NCI-H524 (cell line): ENCODE results near the gene OLFML2A.
"Not testable (repeated sequence)": the region's sequence is repeated elsewhere in the genome, so short reads cannot be mapped to it uniquely, and the experiment has no call there.

Source experiments
- DNase-seq, 2 experiments: peaks; one replicate each; lab custom pipeline; 2025; lab: John Stamatoyannopoulos, UW

OLFML2A gene

GRCh38 chr9:124828489-124829333 lies 51.8 kb downstream of the OLFML2A start:
- DNase-seq, result no peak

GRCh38 chr9:124829334-124829669 lies 52.4 kb downstream of the OLFML2A start:
- DNase-seq, result no peak

DNA sequence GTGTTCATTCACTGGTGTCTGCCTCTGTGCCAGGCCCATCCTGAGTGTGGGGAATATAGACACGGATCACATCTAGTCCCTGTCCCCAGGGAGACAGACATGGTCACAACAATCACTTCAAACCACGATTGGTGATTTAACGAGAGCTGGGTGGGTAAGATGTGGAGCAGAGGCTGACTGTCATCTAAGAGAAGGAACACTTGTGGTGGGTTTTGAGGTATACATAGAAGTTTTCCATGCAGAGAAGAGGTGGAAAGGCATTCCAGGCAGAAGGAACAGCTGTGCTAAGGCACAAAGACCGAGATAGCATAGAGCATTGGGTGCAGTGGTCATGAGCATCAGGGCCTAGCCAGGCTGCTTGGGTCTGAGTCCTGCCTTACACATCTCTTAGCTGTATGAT lies 53.7 kb downstream of the OLFML2A start:
- no peak for DNase-seq

DNA sequence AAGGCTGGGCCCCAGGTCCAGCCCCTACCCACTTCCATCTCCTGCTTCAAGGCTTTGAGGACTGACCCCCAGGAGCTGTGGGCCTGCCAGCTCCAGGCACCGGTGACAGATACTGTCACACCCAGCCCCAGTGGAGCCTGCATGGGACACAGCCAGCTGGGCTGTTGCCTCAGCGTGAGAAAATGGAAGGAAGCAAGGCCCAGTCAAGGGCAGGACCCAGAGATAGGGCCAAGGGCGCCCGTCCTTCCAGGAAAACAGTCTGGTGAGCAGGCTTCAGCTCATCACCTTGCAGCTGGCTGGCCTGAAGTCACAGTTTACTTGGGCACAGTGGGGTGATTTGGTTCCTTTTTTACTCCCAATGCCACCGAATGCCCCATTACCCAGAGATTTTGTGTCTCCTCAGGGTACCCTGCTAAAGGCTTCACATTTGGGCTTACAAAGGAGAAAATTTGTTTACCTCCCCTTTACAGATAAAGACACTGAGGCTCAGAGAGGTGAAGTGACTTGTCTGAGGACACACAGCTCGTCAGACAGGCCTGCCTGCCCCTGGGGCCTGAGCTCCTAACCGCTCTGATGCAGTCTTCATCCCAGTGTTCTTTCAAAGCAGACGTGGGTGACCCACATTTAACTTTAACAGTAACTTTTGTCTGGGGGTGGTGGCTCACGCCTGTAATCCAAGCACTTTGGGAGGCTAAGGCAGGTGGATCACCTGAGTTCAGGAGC lies 54.9 kb downstream of the OLFML2A start:
- no peak for DNase-seq

DNA sequence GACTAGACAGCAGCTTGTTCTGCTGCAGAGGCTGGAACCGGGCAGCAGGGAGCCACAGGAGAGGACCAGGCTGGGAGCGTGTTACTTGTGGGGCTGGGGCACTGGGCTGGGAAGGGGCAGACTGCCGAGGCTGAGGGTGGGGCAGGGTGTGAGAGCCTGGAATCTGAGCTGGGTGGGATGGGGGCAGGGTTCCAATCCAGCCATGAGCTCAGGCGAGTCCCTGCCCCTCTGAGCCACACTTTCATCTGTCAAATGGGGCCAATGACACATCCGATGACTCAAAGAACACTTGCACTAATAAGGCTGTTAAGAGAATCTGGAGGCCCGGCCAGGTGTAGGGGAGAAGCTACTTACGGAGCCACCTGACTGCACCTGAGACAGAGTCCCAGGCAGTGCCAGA lies 57.7 kb downstream of the OLFML2A start:
- DNase-seq, result peak in 1 of 2 experiments; percentile 52

DNA sequence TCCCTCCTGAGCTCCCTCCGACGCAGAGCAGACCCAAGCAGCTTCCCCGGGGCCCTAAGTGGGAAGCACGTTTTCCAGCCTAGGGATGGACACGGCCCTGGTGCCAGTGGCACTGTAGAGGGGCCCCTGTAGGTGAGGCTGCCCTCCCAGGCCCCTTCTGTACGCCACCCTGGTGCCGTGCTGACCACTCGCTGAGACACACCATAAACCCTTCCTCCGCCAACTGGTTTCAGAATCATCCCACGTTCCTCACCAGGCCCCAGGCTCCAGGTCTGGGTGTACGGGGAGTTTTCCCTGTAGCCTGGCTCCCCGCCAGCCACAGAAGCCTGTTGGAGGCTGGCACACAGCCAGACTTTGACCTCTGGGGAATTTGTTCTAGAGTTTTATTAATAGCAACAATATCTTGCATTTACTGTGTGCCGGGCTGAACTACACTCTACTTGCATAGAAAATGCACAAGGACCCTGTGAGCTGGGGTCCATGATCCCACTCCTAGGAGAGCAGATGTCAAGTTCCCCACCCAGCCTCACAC lies 58.2 kb downstream of the OLFML2A start:
- DNase-seq, result peak; percentile 85 to 95

- not testable (repeated sequence) for DNase-seq
Measured at GRCh38 chr9:124838132-124838531, 61.2 kb downstream of the OLFML2A start.

DNA sequence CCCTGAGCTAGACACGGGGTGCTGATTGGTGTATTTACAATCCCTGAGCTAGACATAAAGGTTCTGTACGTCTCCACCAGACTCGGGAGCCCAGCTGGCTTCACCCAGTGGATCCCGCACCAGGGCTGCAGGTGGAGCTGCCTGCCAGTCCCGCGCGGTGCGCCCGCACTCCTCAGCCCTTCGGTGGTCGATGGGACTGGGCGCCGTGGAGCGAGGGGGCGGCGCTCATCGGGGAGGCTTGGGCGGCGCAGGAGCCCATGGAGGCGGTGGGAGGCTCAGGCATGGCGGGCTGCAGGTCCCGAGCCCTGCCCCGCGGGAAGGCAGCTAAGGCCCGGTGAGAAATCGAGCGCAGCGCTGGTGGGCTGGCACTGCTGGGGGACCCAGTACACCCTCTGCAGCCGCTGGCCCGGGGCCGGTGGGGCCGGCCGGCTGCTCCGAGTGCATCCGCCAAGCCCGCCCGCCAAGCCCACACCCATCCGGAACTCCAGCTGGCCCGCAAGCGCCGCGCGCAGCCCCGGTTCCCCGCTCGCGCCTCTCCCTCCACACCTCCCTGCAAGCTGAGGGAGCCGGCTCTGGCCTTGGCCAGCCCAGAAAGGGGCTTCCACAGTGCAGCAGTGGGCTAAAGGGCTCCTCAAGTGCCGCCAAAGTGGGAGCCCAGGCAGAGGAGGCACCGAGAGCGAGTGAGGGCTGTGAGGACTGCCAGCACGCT lies 61.8 kb downstream of the OLFML2A start:
- DNase-seq, result not testable (repeated sequence)

GRCh38 chr9:124839612-124840299 lies 62.8 kb downstream of the OLFML2A start:
- DNase-seq, result peak in 1 of 2 experiments; percentile 46

- DNase-seq, result peak; percentile 73 to 90
Measured at GRCh38 chr9:124840300-124840833, 63.4 kb downstream of the OLFML2A start.

- DNase-seq, result no peak
Measured at GRCh38 chr9:124841075-124841821, 64.3 kb downstream of the OLFML2A start.

DNA sequence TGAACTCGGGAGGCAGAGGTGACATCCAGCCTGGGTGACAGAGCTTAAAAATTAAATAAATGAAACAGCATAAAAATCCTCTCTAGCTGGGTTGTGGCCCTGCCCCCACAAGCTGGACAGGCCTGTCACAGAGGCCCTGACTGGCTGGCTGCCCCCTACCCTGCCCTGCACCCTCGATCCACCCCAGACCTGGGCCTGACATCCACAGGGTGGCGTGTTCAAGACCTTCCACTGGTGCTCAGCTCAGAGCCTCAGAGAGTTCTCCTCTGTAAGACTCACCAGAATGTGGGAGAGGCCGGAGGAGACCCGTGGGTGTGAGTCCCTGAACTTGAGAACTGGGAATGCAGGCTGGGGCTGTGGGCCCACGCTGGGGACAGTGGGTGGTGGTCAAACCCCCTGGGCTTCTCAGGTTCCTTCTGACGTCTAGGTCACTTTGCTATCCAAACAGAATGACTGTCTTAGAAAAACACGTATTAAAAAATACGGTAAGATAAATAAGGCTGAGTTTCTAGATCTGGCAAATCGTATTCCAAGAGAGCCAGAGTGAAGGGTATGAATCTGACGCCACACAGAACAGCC lies 66.6 kb downstream of the OLFML2A start:
- DNase-seq, result no peak

DNA sequence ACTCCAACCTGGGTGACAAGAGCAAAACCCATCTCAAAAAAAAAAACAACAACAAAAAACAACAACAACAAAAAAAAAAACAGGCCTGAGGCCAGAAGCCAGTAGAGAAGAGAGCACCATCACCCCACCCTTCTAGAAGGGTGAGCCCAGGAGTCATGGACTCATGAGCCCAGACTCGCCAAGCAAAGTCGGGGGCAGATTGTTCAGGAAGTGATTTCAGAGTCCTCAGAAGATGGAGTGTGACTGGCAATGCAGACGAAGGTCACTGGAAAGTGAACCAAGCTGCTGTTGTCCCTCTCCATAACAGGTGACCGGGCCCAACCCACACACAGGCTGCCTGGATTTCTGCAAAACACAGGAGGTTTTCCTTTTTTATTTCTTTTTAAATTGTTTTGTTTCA lies 67.4 kb downstream of the OLFML2A start:
- no peak for DNase-seq

DNA sequence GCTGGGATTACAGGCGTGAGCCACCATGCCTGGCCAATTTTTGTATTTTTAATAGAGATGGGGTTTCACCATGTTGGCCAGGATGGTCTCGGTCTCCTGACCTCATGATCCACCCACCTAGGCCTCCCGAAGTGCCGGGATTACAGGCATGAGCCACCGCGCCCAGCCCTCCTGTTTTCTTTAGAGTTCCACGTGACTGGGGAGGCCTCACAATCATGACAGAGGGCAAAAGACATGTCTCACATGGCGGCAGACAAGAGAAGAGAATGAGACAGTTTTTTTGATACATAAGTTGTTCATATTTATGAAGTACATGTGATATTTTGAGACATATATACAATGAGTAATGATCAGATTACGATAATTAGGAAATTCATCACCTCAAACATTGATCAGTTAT lies 69.5 kb downstream of the OLFML2A start:
- DNase-seq, result not testable (repeated sequence)

DNA sequence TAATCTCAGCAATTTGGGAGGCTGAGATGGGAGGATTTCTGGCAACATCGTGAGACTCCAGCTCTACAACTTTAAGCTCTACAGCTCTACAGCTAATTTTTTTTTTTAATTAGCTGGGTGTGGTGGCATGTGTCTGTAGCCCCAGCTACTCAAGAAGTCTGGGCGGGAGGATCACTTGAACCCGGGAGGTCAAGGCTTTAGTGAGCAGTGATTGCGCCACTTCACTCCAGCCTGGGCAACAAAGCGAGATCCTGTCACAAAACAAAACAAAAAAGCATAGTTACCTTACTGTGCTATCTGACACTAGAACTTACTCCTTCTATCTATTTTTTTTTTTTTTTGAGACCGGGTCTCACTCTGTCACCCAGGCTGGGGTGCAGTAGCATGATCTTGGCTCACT lies 70.0 kb downstream of the OLFML2A start:
- no peak for DNase-seq

GRCh38 chr9:124849801-124850200 lies 72.9 kb downstream of the OLFML2A start:
- no peak for DNase-seq

GRCh38 chr9:124852121-124852828 lies 75.3 kb downstream of the OLFML2A start:
- DNase-seq, result no peak

DNA sequence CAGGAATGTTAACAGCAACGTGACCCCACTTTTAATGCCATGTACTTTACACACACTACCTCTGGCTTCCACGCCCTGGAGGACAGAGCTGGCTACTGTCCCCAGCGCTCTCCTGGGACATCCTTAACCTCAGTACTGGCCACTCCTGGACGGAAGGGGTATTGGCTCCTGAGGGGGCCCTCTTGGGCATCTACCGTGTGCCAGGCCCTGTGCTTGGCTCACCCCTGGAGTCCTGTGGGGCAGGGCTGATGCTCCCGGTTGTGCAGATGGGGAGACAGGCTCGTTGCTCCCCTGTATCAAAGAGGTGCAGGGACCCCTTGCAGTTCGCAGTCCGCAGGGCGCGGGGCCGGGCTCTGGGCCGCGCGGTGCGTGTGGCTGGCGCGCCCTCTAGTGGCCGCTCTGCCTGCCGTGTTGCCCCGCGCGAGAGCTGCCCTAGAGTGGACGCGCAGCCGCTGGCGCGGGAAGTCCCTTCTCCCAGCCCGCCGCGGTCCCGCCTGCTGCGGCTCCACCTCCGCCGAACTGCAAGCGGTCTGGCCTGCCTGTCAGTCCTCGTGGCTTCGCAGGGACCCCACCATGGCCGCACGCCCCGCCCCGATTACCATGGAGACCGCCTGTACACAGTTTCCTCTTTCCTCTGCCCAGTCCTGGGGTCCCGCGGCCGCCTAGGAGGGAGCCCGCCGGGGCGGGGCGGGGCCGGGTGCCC lies 76.0 kb downstream of the OLFML2A start, which contains the start of gene WDR38:
Gene WDR38, plus strand, starts transcription at position 632 of the 703 bp plus-strand sequence. CDS start 72 bp downstream, outside the sequence.
- DNase-seq, result peak; percentile 65 to 83

DNA sequence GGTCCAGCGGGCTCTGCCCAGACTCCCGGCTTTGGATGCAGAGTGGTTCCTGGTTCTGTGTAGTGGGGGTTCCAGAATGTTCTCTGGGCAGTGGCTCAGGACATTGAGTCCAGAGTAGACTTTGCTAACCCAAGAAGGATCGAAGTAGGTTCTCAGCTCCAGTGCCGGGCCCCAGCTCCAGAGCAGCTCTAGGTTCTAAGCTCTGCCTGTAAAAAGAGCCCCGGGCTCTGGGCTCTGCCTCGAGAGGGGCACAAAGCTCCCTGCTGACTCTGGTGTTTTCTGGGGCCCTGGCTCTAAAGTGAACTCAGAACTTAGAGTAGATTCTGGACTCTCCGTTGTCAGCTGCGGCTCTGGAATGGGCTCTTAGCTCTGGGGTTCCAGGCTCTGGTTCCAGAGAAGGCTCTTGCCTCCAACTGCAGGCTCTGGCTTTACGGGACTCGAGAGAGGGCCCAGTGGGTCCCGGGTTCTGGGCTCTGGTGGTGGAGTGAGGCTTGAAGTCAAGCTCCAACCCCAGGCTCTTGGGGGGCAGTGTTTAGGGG lies 76.7 kb downstream of the OLFML2A start:
- DNase-seq, result no peak
